ENCODE measurements around the gene CHODL.

The CHODL gene, protein sequence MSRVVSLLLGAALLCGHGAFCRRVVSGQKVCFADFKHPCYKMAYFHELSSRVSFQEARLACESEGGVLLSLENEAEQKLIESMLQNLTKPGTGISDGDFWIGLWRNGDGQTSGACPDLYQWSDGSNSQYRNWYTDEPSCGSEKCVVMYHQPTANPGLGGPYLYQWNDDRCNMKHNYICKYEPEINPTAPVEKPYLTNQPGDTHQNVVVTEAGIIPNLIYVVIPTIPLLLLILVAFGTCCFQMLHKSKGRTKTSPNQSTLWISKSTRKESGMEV

DNA sequence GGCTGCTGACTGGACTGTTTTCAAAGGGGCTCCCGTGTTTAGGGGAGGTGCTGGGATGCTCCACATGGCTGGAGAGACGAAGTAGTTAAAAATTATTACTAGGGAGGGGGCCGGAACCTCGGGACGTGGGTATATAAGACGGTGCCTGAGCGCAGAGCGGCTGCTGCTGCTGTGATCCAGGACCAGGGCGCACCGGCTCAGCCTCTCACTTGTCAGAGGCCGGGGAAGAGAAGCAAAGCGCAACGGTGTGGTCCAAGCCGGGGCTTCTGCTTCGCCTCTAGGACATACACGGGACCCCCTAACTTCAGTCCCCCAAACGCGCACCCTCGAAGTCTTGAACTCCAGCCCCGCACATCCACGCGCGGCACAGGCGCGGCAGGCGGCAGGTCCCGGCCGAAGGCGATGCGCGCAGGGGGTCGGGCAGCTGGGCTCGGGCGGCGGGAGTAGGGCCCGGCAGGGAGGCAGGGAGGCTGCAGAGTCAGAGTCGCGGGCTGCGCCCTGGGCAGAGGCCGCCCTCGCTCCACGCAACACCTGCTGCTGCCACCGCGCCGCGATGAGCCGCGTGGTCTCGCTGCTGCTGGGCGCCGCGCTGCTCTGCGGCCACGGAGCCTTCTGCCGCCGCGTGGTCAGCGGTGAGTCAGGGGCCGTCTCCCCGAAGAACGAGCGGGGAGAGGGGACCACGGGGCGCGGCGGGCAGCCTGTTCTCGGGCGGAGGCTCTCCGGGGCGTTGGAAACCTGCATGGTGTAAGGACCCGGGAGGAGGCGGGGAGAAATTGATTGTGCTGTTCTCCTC lies at the start of gene CHODL:
Gene CHODL (plus strand): TSS at position 163 of the 793 bp plus-strand sequence. CDS start 391 bp downstream, at position 554.
- no peak for DNase-seq (ENCODE audit: low read depth)

DNA sequence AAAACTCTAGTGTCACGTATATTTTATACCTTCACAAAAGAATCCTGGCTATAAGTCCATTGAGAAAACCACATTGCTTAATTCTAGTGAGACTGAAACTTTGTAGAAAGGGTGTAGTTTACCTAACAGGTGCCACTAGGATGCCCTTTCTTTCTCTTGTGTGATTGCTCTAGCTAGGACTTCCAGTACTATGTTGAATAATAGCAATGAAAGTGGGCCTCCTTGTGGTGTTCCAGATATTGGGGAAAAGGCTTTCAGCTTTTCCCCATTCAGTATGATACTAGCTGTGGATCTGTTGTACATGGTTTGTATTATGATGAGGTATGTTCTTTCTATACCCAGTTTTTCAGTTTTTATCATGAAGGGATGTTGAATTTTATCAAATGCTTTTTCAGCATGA lies 39.7 kb upstream of the CHODL start:
- DNase-seq (ENCODE audit: low read depth): no peak

DNA sequence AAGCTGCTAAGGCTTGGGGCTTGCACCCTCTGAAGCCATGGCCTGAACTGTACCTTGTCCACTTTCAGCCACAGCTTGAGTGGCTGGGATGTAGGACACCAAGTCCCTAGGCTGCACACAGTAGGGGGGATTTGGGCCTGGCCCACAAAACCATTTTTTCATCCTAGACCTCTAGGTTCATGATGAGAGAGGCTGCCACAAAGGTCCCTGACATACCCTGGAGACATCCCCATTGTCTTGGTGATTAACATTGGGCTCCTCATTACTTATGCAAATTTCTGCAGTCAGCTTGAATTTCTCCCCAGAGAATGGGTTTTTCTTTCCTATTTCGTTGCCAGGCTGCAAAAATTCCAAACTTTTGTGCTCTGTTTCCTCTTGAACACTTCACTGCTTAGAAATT lies 26.3 kb upstream of the CHODL start:
- DNase-seq (ENCODE audit: low read depth): no peak

DNA sequence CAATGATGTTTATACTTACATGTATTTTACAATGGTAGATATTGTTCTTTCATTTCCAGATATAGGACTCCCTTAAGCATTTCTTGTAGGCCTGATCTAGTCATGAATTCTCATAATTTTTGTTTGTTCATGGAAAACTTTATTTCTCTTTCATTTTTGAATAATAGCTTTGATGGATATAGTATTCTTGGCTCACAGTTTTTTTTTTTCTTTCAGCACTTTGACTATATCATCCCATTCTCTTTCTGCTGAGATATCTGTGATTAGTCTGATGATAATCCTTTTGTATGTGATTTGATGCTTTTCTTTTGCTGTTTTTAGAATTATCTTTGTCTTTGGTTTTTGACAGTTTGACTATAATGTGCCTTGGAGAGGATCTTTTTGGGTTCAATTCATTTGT lies 24.1 kb upstream of the CHODL start:
- no peak for DNase-seq (ENCODE audit: low read depth)

DNA sequence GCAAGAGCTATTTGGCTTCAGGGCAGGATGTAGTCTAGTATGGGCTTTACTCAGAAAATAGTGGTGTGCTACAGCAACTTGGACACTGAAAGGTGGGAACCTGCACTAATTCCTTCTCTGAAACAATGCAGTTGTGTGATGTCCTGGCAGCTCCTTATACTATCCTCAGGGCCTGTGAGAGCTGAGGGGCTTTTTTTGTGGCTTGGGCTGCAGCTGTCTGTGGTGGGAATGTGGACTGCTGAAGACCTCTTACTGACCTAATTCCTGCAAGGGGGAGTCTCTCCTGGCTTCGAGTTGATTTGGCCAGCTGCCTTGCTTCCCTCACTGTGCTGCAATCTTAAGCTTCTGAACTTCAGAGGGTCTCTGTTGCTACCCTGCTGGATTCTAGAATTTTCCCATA lies 22.3 kb upstream of the CHODL start:
- DNase-seq (ENCODE audit: low read depth): no peak

DNA sequence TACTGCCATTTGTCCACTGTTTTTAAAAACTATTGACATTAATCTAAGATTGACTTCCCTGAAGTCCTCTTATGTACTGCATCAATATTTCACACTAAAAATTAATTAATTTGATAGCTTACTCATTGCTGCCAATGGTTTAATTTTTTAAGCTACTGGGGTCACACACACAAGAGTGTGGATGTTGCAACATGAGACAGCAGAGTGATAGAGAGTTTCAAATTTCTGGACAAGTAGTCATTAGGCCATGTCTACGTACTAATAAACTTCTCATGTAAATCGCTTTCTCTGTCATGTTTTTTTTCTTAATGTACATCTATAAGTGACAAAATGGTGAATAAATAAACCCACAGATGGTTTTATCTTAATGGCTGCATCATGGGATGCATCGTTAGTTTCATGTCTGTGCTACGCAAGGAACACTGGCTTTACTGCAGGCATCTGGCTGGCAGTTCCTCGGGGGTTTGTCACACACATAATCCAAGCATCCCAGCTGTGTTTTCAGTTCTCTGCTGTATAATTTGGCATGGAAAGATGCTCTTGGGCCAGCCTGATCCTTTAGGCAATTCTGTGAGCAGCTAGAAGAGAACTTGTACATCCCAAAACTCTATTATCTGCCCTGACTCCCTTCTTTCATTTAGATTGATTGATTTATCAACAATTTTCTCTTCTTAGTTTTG lies 16.4 kb upstream of the CHODL start:
- no peak for DNase-seq (ENCODE audit: low read depth)

DNA sequence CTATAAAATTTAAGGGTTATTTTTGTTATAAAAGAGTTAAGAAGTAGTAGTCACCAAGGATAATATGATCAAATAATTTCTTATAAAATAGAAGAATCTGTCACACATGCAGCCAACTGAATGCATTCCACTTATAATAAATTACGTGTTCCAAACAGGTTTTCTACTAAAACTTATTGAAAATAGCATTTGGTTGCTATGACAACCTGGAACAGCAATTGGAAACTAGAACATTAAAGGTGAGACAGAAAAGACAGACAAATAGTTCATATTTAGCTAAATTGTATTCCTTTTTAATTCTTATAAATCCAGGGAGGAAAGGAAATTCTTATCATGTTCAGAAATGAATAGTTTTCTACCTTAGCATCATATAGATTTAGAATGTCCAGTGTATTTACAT lies 9.1 kb upstream of the CHODL start:
- no peak for DNase-seq (ENCODE audit: low read depth)

DNA sequence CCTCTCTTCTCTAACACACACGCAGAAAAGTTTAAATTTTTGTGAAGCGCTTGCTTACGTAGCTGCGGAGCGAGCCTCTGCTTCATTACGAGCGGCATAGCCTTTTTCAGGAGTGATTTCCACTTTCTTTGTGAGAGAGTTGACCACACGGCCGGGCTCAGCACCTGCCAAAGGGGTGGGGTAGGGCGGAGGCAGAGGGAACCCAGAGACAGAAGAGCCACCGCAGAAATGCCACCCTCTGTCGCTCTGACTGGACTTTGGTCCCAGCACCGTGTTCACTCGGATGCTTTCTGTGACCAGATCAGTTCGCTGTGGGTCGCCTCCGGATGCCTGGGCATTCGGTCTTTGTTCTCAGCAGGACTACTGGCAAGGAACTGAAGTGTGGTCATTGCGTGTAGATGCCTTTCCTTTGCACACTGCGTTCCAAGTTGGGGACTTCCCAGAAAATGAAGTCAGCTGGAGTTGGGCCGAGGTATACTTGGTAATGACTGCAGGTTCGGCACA lies 883 bp downstream of the CHODL start:
- no peak for DNase-seq (ENCODE audit: low read depth)

DNA sequence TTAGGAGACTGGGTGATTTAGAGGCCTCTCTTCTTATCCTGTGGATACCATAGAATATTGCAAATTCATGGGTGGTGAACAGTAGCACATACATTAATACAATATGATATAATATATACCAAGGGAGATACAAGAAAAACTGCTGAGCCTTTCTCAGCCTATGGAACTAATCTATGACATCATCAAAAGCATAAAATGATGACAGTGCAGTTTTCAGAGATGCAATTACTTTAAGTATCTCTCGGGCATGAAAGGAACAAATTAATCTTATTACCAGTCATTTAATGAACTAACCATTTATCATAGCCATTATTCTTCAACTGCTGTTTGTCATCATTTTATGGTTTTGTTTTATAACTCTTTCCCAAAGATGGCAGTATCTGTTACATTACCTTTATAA lies 3.5 kb downstream of the CHODL start:
- DNase-seq (ENCODE audit: low read depth): no peak

DNA sequence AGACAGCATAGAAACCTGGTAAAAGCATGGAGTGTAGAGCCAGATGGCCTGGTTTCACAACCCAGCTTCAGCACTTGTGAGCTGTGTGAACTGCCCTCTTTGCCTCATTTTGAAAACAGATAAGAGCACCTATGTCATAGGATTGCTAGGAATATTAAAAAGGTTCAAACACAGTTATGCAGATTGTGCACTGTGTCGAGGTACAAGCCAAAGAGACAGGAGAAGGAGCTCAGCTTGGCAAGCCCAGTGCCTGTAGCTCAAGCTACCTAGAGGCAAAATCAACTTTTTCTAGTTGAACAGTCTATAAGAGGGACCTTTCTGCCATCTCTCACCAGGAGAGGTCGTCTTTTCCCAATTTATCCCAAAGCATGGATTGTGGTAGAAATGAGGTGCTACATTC lies 5.0 kb downstream of the CHODL start:
- DNase-seq (ENCODE audit: low read depth): no peak

DNA sequence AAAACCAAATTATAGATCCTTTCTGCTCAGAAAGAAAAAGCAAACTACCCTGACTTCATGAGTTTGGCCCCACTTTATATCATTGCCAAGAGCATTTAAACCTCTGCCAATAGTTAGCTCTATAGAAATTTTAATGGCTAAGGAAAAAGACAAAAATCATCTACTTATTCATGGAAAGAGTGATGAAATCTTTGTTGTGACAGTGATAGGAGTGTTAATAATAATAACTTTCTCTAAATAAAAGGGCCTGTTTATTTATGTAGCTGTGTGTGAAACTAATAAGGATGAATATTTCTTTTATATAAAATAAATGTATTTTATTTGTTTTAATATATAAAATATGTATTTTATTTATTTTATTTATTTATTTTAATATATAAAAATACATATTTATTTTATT lies 6.4 kb downstream of the CHODL start:
- no peak for DNase-seq (ENCODE audit: low read depth)

DNA sequence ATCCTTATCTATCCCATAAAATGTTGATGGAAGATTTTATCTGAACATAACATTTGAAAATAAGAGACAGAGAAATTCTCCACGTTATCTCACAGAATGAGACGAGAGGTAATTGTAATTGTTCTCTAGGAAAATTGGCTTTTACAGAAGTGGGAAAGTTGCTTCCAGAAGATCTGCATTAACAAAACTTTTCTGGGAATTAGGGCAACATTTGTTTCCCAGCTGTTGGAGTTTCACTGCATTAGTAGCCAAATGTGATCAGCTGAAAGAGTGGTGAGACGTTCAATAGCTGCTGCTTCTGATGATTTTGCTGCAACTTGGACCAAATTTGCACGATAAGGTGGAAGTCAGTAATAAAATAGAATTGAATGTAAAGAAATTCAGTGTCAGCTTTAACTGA lies 7.6 kb downstream of the CHODL start:
- DNase-seq (ENCODE audit: low read depth): no peak

DNA sequence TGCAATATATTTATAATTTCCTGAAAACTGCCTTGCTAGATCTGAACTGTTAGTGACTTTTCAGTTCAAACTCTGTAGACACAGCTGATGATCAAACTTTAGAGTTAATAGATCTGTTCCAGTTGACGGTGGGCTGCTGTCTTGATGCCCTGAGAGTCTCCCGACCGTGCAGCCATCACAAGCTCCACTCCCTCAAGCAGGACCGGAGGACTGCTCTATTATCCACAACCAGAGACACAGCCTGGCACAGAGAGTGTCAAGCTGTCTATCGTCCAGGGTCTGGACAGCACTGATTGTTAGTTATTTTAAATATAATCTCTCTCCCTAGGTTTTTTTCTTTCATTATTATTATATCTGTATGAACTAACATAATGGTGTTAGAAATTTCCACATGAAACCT lies 8.0 kb downstream of the CHODL start:
- DNase-seq (ENCODE audit: low read depth): no peak

DNA sequence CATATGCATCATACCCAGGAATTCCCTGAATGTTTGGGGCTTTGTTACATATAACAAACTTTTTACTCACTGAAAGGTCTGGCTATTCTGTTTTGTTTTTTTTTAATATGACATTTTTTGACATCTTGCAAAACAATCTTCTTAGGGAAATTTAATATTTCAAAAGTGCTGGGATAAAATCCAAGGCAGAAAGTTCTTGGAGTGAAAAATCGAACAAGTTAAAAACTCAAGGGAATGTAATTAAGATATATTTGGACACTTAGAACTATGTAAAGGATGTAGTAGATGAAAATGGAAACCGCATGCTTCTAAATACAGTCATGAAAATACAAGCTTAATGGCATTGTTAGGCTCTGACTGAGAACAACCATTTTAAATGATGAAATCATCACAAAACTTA lies 8.6 kb downstream of the CHODL start:
- DNase-seq (ENCODE audit: low read depth): no peak

DNA sequence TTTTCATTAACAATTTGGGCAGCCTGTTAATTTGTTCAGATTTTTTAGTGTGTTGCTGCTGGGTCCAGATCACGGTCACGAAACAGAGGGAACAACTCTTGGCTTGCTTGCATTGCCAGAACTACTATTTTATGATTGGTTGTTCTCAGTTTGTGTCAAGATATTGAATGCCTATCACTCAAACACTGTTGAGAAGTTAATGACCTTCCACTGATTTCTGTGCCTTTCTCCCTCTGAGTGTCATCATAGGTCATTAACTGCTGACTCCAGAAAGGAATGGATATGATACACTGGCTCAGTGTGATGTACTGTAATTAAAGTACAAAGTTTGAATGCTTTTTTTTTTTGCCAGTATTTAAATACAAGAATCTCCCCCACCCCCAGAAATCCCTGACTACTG lies 9.2 kb downstream of the CHODL start:
- no peak for DNase-seq (ENCODE audit: low read depth)

DNA sequence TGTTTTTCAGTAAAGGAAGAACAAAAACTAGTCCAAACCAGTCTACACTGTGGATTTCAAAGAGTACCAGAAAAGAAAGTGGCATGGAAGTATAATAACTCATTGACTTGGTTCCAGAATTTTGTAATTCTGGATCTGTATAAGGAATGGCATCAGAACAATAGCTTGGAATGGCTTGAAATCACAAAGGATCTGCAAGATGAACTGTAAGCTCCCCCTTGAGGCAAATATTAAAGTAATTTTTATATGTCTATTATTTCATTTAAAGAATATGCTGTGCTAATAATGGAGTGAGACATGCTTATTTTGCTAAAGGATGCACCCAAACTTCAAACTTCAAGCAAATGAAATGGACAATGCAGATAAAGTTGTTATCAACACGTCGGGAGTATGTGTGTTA lies 21.3 kb downstream of the CHODL start:
- DNase-seq (ENCODE audit: low read depth): no peak

DNA sequence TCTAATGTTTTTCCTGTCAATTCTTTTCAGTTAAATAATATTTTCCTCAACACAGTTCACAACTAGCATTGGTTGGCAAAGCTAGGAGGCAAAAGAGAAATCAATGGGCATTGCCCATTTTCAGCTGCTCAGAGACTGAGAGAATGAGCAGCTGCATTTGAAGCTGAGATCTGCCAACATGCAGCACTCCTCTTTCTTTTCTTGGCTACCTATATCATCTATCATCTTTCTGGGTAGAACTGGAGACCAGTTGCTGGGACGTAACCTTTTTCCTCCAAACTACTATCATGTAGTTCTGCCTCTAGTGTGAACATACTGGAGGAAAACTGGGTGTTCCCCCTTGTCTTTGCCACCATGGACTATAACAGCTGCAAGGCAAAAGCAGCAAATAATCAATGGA lies 22.9 kb downstream of the CHODL start:
- DNase-seq (ENCODE audit: low read depth): no peak

DNA sequence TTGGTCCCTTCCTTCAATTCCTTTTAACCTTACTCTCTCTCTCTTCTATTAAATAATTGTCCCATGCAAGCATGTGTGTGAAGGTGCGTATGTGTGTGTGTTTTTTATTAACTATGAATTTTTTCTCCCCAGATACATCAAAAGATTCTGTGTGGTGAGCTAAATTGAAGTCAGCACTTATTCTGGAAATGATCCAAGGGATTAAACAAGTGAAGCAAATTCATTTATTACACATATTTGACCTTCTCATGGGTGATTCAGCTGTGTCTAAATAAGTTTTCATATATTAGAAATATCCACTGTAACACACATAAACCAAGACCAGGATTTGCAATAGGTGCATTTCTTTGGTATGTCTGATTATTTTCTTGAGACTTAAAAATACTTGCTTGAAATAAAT lies 24.3 kb downstream of the CHODL start:
- no peak for DNase-seq (ENCODE audit: low read depth)

DNA sequence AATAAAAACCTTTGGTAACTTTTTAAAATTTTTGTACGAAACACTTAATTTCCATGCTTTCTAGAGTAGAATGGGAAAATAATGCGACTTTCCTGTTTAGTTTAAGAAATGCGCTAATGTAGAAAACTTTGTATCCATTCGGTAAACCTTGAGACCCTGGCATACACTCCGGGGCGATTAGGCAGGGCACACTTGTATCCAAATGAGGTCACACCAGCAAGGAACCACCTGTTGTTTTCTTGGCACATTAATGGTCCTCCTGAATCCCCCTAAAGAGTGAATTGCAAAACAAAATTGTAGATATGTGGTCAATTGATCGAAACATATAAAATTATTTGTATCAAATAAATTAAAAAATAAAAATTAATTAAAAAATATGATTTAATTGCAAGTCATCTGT lies 25.2 kb downstream of the CHODL start:
- no peak for DNase-seq (ENCODE audit: low read depth)

DNA sequence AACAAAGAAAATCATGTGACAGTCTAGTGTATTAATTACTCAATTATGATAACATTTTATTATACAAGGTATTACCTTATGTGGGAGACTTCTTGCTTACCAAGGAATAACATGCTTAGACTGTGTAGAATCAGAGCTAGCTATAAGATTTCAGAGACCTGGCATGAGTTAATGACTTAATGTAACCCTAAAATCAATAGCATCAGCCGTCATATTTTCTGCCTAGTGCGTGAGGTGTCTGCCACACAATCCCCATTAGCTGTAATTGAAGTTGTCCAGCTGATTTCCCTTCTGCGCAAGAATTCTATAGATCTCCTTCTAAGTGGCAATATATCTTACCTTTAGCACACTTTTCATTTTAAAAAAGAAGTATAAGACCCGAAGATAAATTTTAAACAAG lies 28.8 kb downstream of the CHODL start:
- DNase-seq (ENCODE audit: low read depth): no peak

DNA sequence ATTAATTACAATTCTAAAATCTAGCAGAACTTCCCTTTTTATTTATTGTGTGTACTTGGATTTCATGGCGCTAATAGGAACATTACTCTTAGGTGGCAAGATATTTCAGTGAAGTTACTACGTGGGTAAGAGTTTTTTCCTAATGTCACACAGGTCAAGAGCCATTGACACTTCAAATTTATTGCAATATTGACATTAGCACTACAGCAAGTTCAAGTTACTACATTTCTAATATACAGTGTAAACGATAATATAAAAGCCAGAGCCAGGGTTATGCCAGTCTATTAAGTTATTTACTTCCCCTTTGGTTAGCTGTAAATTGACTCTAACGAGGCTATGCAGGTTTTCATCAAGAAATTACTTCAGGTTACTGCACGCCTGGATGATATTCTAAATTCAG lies 29.7 kb downstream of the CHODL start:
- DNase-seq (ENCODE audit: low read depth): no peak

DNA sequence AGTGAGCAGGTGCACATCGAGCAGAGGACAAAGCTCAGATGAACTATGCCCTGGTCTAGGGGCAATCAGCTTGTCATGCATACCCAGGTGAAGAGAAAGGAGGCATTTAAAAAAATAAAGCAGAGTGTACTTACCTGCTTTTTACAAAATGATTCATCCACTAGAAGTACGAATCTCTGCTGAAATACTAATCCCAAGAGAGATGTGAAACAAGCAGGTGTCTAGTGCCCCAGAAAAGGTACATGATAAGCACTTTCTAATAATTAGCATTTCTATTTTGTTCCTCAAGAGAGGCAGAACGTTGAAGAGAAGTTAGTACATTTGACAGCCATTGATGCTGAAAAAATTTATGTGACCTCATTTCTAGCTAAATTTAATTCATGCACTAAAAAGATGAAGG lies 31.1 kb downstream of the CHODL start:
- no peak for DNase-seq (ENCODE audit: low read depth)

DNA sequence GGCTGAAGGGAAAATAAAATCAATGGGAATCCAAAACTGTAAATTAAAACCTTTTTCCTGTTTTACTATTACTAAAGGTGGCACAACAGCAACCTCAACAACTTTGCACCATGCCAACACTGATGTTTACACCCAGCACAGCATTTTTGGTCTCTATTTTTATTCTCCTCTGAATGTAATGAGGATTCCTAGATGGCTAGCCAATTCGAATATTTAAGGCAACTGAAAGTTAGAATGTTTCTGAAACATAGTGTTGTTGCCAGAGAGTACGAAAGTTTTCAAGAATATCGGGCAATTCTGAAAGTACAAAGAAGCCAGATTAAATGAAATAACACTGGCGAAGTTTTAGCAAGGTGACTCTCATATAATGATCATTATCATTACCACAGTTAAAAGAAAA lies 40.7 kb downstream of the CHODL start:
- no peak for DNase-seq (ENCODE audit: low read depth)

Data from activated T-helper 9 cell treated with anti-CD3 and anti-CD28 coated beads, Interleukin-2, amount 50 U/mL, for 16 hours (primary cell).